Measurements from ENCODE around the gene CDRT4.

- TF ChIP-seq GATA2 (IDR thresholded peaks at IDR 0.05; ENCODE audit: low read depth, low read length): no peak
- TF ChIP-seq GATA3 (IDR thresholded peaks at IDR 0.05; ENCODE audit: low read depth, low read length): no peak
Measured at GRCh38 chr17:15457723-15458094, 9.7 kb downstream of the CDRT4 start.

All from SH-SY5Y (cell line).